ENCODE data around the gene LDB2. TPM values are rescaled to one million over a fixed set of nuclear protein-coding genes. Genes with fewer than 3 reads are reported as not detected.

LDB2 gene
- total and polyA plus RNA-seq, 2 experiments from 2014 or later = 48.6 to 80.1 TPM

DNA sequence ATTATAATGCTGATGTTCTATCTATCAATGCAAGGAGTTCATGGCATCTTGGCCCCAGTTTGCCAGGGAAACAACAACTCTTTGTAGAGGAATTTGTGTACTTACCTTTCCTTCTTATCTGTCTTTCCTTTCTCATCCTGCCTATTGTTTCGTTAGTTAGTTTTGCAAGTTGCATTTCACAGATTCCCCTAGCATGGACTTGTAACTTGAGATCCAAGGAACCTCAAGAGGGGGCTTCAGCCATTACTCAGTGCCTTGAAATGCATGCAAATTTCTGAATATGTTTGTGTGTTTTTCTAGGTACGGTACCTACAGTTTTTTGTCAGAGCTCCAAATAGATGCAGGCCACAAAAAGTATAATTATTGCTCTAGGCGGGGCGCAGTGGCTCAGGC is 203.6 kb downstream of the LDB2 start:
- H3K4me3 Mint-ChIP-seq = 0 out of 3 replicates have a peak overlapping the region, but pooled peaks have one; percentile 6
- H3K36me3 Mint-ChIP-seq (ENCODE audit: low read depth) = peaks cover 11% of the 10 kb centered on the region; the same call in 2 of the 3 replicates
- H3K36me3 ChIP-seq (ENCODE audit: insufficient read depth) = no peaks in the 10 kb centered on the region
- peak; percentile 84 for DNase-seq (ENCODE audit: low spot score)
- TF ChIP-seq, protein P1, sequence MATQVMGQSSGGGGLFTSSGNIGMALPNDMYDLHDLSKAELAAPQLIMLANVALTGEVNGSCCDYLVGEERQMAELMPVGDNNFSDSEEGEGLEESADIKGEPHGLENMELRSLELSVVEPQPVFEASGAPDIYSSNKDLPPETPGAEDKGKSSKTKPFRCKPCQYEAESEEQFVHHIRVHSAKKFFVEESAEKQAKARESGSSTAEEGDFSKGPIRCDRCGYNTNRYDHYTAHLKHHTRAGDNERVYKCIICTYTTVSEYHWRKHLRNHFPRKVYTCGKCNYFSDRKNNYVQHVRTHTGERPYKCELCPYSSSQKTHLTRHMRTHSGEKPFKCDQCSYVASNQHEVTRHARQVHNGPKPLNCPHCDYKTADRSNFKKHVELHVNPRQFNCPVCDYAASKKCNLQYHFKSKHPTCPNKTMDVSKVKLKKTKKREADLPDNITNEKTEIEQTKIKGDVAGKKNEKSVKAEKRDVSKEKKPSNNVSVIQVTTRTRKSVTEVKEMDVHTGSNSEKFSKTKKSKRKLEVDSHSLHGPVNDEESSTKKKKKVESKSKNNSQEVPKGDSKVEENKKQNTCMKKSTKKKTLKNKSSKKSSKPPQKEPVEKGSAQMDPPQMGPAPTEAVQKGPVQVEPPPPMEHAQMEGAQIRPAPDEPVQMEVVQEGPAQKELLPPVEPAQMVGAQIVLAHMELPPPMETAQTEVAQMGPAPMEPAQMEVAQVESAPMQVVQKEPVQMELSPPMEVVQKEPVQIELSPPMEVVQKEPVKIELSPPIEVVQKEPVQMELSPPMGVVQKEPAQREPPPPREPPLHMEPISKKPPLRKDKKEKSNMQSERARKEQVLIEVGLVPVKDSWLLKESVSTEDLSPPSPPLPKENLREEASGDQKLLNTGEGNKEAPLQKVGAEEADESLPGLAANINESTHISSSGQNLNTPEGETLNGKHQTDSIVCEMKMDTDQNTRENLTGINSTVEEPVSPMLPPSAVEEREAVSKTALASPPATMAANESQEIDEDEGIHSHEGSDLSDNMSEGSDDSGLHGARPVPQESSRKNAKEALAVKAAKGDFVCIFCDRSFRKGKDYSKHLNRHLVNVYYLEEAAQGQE (IDR thresholded peaks at IDR 0.05; ENCODE audit: unreplicated experiment) = no peak
- TF ChIP-seq NANOG (IDR thresholded peaks at IDR 0.05; ENCODE audit: borderline replicate concordance) = peak; percentile 6; the same call in 1 of the 2 replicates
- H3K9me3 Mint-ChIP-seq = no peaks in the 10 kb centered on the region
- no peaks in the 10 kb centered on the region for H3K27me3 ChIP-seq (ENCODE audit: insufficient read depth)
- H3K27ac ChIP-seq (ENCODE audit: low read depth) = peak overlapping the region; percentile 81
- H3F3A ChIP-seq (replicated peaks; ENCODE audit: low read depth) = no peaks in the 10 kb centered on the region
- no peaks in the 10 kb centered on the region for H3K79me2 ChIP-seq (replicated peaks; ENCODE audit: insufficient read depth)
- H4K20me1 ChIP-seq (replicated peaks; ENCODE audit: insufficient read depth) = no peaks in the 10 kb centered on the region
- no peak overlapping the region for H2AFZ ChIP-seq
- peaks cover 13% of the 10 kb centered on the region for H3K27me3 Mint-ChIP-seq (ENCODE audit: insufficient read depth, low read depth, poor library complexity)
- H3K4me3 ChIP-seq = no peak overlapping the region
- H3K4me1 ChIP-seq (ENCODE audit: insufficient read depth) = peaks cover 37% of the 10 kb centered on the region
- H3K4me2 ChIP-seq = peak overlapping the region; percentile 13; the same call in 1 of the 2 replicates
- peaks cover 52% of the 10 kb centered on the region for H3K4me1 Mint-ChIP-seq
- peak overlapping the region; percentile 80 for H3K27ac Mint-ChIP-seq
- ATAC-seq = peak; percentile 71
- no peaks in the 10 kb centered on the region for H3K9me2 ChIP-seq (ENCODE audit: insufficient read depth)

- peak overlapping the region; percentile 13 for H3K4me2 ChIP-seq
- no peaks in the 10 kb centered on the region for H3K36me3 ChIP-seq (ENCODE audit: insufficient read depth)
- Mint-ChIP-seq H3K9me3 (no peaks in the 10 kb centered on the region), H3K27ac (peak overlapping the region; percentile 80), H3K4me3 (no peak overlapping the region), H3K27me3 (ENCODE audit: insufficient read depth, low read depth, poor library complexity) (peaks cover 13% of the 10 kb centered on the region), H3K36me3 (ENCODE audit: low read depth) (peaks cover 11% of the 10 kb centered on the region; the same call in 2 of the 3 replicates), H3K4me1 (peaks cover 54% of the 10 kb centered on the region)
- peak overlapping the region; percentile 81 for H3K27ac ChIP-seq (ENCODE audit: low read depth)
- H3F3A ChIP-seq (replicated peaks; ENCODE audit: low read depth) = no peaks in the 10 kb centered on the region
- ATAC-seq (peak; percentile 26), DNase-seq (ENCODE audit: low spot score) (no peak)
- H3K9me2 ChIP-seq (ENCODE audit: insufficient read depth) = peaks cover 3% of the 10 kb centered on the region; the same call in 1 of the 2 replicates
- H3K27me3 ChIP-seq (ENCODE audit: insufficient read depth) = no peaks in the 10 kb centered on the region
- peaks cover 37% of the 10 kb centered on the region for H3K4me1 ChIP-seq (ENCODE audit: insufficient read depth)
- H3K79me2 ChIP-seq (replicated peaks; ENCODE audit: insufficient read depth) = no peaks in the 10 kb centered on the region
- no peak overlapping the region for H3K4me3 ChIP-seq
- no peak overlapping the region for H2AFZ ChIP-seq
- H4K20me1 ChIP-seq (replicated peaks; ENCODE audit: insufficient read depth) = no peaks in the 10 kb centered on the region
- TF ChIP-seq JUNB (IDR thresholded peaks at IDR 0.05; ENCODE audit: unreplicated experiment) (no peak), ZNF331 (CRISPR knock-in tag; IDR thresholded peaks at IDR 0.05; ENCODE audit: low read depth) (no peak), EZH2phosphoT487 (IDR thresholded peaks at IDR 0.05; ENCODE audit: unreplicated experiment) (no peak), EZH2 (IDR thresholded peaks at IDR 0.05; ENCODE audit: low read depth, unreplicated experiment) (no peak), CREB1 (CRISPR knock-in tag; IDR thresholded peaks at IDR 0.05; ENCODE audit: low read depth) (no peak)
- TF ChIP-seq, protein P2, sequence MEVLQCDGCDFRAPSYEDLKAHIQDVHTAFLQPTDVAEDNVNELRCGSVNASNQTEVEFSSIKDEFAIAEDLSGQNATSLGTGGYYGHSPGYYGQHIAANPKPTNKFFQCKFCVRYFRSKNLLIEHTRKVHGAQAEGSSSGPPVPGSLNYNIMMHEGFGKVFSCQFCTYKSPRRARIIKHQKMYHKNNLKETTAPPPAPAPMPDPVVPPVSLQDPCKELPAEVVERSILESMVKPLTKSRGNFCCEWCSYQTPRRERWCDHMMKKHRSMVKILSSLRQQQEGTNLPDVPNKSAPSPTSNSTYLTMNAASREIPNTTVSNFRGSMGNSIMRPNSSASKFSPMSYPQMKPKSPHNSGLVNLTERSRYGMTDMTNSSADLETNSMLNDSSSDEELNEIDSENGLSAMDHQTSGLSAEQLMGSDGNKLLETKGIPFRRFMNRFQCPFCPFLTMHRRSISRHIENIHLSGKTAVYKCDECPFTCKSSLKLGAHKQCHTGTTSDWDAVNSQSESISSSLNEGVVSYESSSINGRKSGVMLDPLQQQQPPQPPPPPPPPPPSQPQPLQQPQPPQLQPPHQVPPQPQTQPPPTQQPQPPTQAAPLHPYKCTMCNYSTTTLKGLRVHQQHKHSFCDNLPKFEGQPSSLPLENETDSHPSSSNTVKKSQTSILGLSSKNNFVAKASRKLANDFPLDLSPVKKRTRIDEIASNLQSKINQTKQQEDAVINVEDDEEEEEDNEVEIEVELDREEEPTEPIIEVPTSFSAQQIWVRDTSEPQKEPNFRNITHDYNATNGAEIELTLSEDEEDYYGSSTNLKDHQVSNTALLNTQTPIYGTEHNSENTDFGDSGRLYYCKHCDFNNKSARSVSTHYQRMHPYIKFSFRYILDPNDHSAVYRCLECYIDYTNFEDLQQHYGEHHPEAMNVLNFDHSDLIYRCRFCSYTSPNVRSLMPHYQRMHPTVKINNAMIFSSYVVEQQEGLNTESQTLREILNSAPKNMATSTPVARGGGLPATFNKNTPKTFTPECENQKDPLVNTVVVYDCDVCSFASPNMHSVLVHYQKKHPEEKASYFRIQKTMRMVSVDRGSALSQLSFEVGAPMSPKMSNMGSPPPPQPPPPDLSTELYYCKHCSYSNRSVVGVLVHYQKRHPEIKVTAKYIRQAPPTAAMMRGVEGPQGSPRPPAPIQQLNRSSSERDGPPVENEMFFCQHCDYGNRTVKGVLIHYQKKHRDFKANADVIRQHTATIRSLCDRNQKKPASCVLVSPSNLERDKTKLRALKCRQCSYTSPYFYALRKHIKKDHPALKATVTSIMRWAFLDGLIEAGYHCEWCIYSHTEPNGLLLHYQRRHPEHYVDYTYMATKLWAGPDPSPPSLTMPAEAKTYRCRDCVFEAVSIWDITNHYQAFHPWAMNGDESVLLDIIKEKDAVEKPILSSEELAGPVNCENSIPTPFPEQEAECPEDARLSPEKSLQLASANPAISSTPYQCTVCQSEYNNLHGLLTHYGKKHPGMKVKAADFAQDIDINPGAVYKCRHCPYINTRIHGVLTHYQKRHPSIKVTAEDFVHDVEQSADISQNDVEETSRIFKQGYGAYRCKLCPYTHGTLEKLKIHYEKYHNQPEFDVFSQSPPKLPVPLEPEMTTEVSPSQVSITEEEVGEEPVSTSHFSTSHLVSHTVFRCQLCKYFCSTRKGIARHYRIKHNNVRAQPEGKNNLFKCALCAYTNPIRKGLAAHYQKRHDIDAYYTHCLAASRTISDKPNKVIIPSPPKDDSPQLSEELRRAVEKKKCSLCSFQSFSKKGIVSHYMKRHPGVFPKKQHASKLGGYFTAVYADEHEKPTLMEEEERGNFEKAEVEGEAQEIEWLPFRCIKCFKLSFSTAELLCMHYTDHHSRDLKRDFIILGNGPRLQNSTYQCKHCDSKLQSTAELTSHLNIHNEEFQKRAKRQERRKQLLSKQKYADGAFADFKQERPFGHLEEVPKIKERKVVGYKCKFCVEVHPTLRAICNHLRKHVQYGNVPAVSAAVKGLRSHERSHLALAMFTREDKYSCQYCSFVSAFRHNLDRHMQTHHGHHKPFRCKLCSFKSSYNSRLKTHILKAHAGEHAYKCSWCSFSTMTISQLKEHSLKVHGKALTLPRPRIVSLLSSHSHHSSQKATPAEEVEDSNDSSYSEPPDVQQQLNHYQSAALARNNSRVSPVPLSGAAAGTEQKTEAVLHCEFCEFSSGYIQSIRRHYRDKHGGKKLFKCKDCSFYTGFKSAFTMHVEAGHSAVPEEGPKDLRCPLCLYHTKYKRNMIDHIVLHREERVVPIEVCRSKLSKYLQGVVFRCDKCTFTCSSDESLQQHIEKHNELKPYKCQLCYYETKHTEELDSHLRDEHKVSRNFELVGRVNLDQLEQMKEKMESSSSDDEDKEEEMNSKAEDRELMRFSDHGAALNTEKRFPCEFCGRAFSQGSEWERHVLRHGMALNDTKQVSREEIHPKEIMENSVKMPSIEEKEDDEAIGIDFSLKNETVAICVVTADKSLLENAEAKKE (CRISPR knock-in tag; IDR thresholded peaks at IDR 0.05) = no peak
These were observed 204.1 kb downstream of the LDB2 start for GRCh38 chr4:16694173-16694883.
